ENCODE data around the gene FRRS1. TPM values are rescaled to one million over a fixed set of nuclear protein-coding genes. Genes with fewer than 3 reads are reported as not detected.

Gene FRRS1
- total RNA-seq, 2 experiments from 2014 or later: 0.33 to 1.1 TPM

GRCh38 chr1:99782920-99783319 lies 16.5 kb upstream of the FRRS1 start:
- Histone ChIP-seq H3K27me3 (ENCODE audit: control insufficient read depth in 1 of 2, insufficient read depth in 2 of 2, low read length in 2 of 2) (no peaks in the 10 kb centered on the region), H3K9me3 (ENCODE audit: control insufficient read depth in 1 of 2, insufficient read depth in 1 of 2, low read length in 2 of 2) (no peaks in the 10 kb centered on the region), H3K4me3 (ENCODE audit: low read length) (no peak overlapping the region), H3K27ac (ENCODE audit: low read depth in 1 of 2, low read length in 2 of 2) (no peak overlapping the region), H3K4me1 (ENCODE audit: insufficient read depth, low read length) (peaks cover 8% of the 10 kb centered on the region), H3K36me3 (ENCODE audit: insufficient read depth, low read length) (no peaks in the 10 kb centered on the region)
- ChIA-PET POLR2A (no interaction called here), CTCF (no interaction called here)
- Mint-ChIP-seq H3K4me3 (no peak overlapping the region), H3K9me3 (no peaks in the 10 kb centered on the region), H3K27me3 (peaks cover 15% of the 10 kb centered on the region), H3K36me3 (ENCODE audit: low read depth) (no peaks in the 10 kb centered on the region), H3K27ac (no peak overlapping the region), H3K4me1 (ENCODE audit: low read depth) (peaks cover 27% of the 10 kb centered on the region)
- intact Hi-C loops (cut with DNase I, micrococcal nuclease): no loop called here
- no peak for DNase-seq
- ATAC-seq (ENCODE audit: poor library complexity): no peak
- no peak for TF ChIP-seq CTCF (IDR thresholded peaks at IDR 0.05)

DNA sequence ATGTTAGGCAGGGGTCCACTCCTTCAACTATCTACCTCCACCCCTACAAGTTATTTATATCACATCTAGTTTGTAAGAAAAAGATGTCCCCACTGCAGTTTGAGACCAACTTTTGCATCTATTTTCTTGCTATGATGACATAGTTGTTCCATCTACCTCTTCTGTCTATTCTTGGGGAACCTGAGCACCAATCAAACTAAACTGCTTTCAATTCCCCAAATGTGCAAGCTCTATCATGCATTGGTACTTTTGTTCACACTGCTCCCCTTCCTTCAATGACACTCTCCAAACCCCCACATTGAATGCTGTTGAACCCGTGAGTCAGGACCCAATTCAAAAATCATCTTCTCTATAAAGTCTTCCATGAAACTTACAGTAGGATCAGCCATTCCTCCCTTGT lies 16.0 kb upstream of the FRRS1 start:
- TF ChIP-seq CTCF (IDR thresholded peaks at IDR 0.05): no peak
- Mint-ChIP-seq H3K4me1 (ENCODE audit: low read depth) (peaks cover 23% of the 10 kb centered on the region), H3K27me3 (peaks cover 19% of the 10 kb centered on the region), H3K27ac (no peak overlapping the region), H3K36me3 (ENCODE audit: low read depth) (no peaks in the 10 kb centered on the region), H3K4me3 (no peak overlapping the region), H3K9me3 (no peaks in the 10 kb centered on the region)
- H3K4me3 ChIP-seq (ENCODE audit: low read length): no peak overlapping the region
- ChIA-PET CTCF (no interaction called here), POLR2A (no interaction called here)
- no peaks in the 10 kb centered on the region for H3K36me3 ChIP-seq (ENCODE audit: insufficient read depth, low read length)
- intact Hi-C loops (cut with DNase I, micrococcal nuclease): no loop called here
- DNase-seq: no peak
- ATAC-seq (ENCODE audit: poor library complexity): no peak
- H3K4me1 ChIP-seq (ENCODE audit: insufficient read depth, low read length): peaks cover 8% of the 10 kb centered on the region
- no peaks in the 10 kb centered on the region for H3K9me3 ChIP-seq (ENCODE audit: control insufficient read depth in 1 of 2, insufficient read depth in 1 of 2, low read length in 2 of 2)
- H3K27me3 ChIP-seq (ENCODE audit: control insufficient read depth in 1 of 2, insufficient read depth in 2 of 2, low read length in 2 of 2): no peaks in the 10 kb centered on the region
- H3K27ac ChIP-seq (ENCODE audit: low read depth in 1 of 2, low read length in 2 of 2): no peak overlapping the region

- Mint-ChIP-seq H3K36me3 (ENCODE audit: low read depth) (no peaks in the 10 kb centered on the region), H3K27me3 (peaks cover 19% of the 10 kb centered on the region), H3K9me3 (no peaks in the 10 kb centered on the region), H3K4me3 (no peak overlapping the region), H3K27ac (no peak overlapping the region), H3K4me1 (ENCODE audit: low read depth) (peaks cover 21% of the 10 kb centered on the region)
- no peak overlapping the region for H3K4me3 ChIP-seq (ENCODE audit: low read length)
- ChIA-PET CTCF (no interaction called here), POLR2A (no interaction called here)
- no peaks in the 10 kb centered on the region for H3K27me3 ChIP-seq (ENCODE audit: control insufficient read depth in 1 of 2, insufficient read depth in 2 of 2, low read length in 2 of 2)
- no peak overlapping the region for H3K27ac ChIP-seq (ENCODE audit: low read depth in 1 of 2, low read length in 2 of 2)
- intact Hi-C loops (cut with DNase I, micrococcal nuclease): no loop called here
- DNase-seq (no peak), ATAC-seq (ENCODE audit: poor library complexity) (no peak)
- no peak for TF ChIP-seq CTCF (IDR thresholded peaks at IDR 0.05)
- no peaks in the 10 kb centered on the region for H3K9me3 ChIP-seq (ENCODE audit: control insufficient read depth in 1 of 2, insufficient read depth in 1 of 2, low read length in 2 of 2)
- H3K4me1 ChIP-seq (ENCODE audit: insufficient read depth, low read length): peaks cover 8% of the 10 kb centered on the region
- H3K36me3 ChIP-seq (ENCODE audit: insufficient read depth, low read length): no peaks in the 10 kb centered on the region
These were observed 15.4 kb upstream of the FRRS1 start for GRCh38 chr1:99781798-99782197.
